Lung (tissue), 12 donors: Measurements from ENCODE around the gene PLCB4. TPM values are rescaled to one million over a fixed set of nuclear protein-coding genes. Genes with fewer than 3 reads are reported as not detected.

ENCODE experiments used
- ATAC-seq: fragments of 200-7000 bp; cut with Tn5 transposase; one replicate; pipeline ENCODE4 v1.9.1; 2020; ENCODE audit warnings: moderate number of reproducible peaks; ENCODE audit not compliant: insufficient read depth, low FRiP score
- DNase-seq, 3 donors: peaks; one replicate each; pipeline ENCODE4 v3.0.0-alpha.2; 2013 to 2017
- H3K27ac ChIP-seq, 2 donors: one replicate each; pipeline ENCODE4 v1.5.1; 2013; ENCODE audit warnings: mild to moderate bottlenecking in 2 of 2, moderate library complexity in 2 of 2, control low read depth in 1 of 2, inconsistent platforms in 1 of 2, low read depth in 1 of 2, low read length in 1 of 2
- H3K27me3 ChIP-seq, 3 donors: one replicate each; pipeline ENCODE4 v1.5.1; 2013; ENCODE audit warnings: low read length in 2 of 3; ENCODE audit not compliant: control insufficient read depth in 3 of 3, insufficient read depth in 3 of 3
- H3K36me3 ChIP-seq, 4 donors: one replicate each; pipeline ENCODE4 v1.5.1; 2013; ENCODE audit warnings: low read length in 4 of 4, mild to moderate bottlenecking in 1 of 4, moderate library complexity in 1 of 4; ENCODE audit not compliant: control insufficient read depth in 4 of 4, insufficient read depth in 4 of 4
- H3K4me1 ChIP-seq, 5 donors: one replicate each; pipeline ENCODE4 v1.5.1; 2013; ENCODE audit warnings: low read length in 5 of 5, mild to moderate bottlenecking in 2 of 5, moderate library complexity in 1 of 5; ENCODE audit not compliant: control insufficient read depth in 5 of 5, insufficient read depth in 5 of 5
- H3K4me3 ChIP-seq: one replicate; pipeline ENCODE4 v1.5.1; 2013; ENCODE audit warnings: mild to moderate bottlenecking, control low read depth, moderate library complexity
- H3K9ac ChIP-seq, 2 donors: one replicate each; pipeline ENCODE4 v1.5.1; 2013; ENCODE audit warnings: low read length in 2 of 2, control low read depth in 1 of 2; ENCODE audit not compliant: insufficient read depth in 1 of 2
- H3K9me3 ChIP-seq, 4 donors: one replicate each; pipeline ENCODE4 v1.5.1; 2013; ENCODE audit warnings: low read length in 3 of 4, mild to moderate bottlenecking in 1 of 4, moderate library complexity in 1 of 4; ENCODE audit not compliant: control insufficient read depth in 4 of 4, insufficient read depth in 3 of 4
- CTCF ChIP-seq: IDR thresholded peaks from 2 replicates; pipeline ENCODE4 v1.5.1; 2012; ENCODE audit warnings: mild to moderate bottlenecking; ENCODE audit errors: control extremely low read depth, extremely low read depth
- WGBS, 2 donors: extraction: QIAGEN DNeasy Blood & Tissue Kit; methylation state at CpG; one replicate each; pipeline ENCODE4 v1.1.7; 2013; 5-methylcytosine and 5-hydroxymethylcytosine counted together
- polyA plus RNA-seq, 2 donors: library from polyadenylated mRNA; stranded (reverse); fragments of 200-250 nt; gene quantifications; one replicate each; pipeline ENCODE4 v1.2.1, GENCODE V29; 2013
- total RNA-seq, 2 donors: library from RNA; depleted of rRNA in 1 of 2; stranded (reverse); fragments of >200 nt in 1 of 2; gene quantifications; one replicate each; pipeline ENCODE4 v1.2.1, GENCODE V29; 2014 to 2021
- donor health status: control.
- donor health status: control.
- donor health status: Bipolar disorder and iron deficiency.
- donor health status: healthy.
- donor health status: DM: yes; HTN: yes; CAD: no.

Gene PLCB4
- total and polyA plus RNA-seq, 4 donors: 2.1 to 18.6 (median 5.6) TPM

GRCh38 chr20:9360431-9360830, 291.5 kb downstream of the PLCB4 start:
- H3K9ac ChIP-seq: no peak overlapping the region
- no peak for TF ChIP-seq CTCF
- peaks cover 0 to 6% (median 5%) of the 10 kb centered on the region in 5 donors for H3K4me1 ChIP-seq
- no peak for ATAC-seq
- H3K4me3 ChIP-seq: no peak overlapping the region
- H3K36me3 ChIP-seq: peaks cover 0 to 3% (median 1%) of the 10 kb centered on the region in 4 donors
- no peaks in the 10 kb centered on the region for H3K27me3 ChIP-seq
- no peak for DNase-seq
- WGBS, 2 donors: 90 to 94% methylated on average over 1 of the region's 1 CpG
- H3K9me3 ChIP-seq: peaks cover 0 to 1% (median 0%) of the 10 kb centered on the region in 4 donors
- no peak overlapping the region for H3K27ac ChIP-seq

DNA sequence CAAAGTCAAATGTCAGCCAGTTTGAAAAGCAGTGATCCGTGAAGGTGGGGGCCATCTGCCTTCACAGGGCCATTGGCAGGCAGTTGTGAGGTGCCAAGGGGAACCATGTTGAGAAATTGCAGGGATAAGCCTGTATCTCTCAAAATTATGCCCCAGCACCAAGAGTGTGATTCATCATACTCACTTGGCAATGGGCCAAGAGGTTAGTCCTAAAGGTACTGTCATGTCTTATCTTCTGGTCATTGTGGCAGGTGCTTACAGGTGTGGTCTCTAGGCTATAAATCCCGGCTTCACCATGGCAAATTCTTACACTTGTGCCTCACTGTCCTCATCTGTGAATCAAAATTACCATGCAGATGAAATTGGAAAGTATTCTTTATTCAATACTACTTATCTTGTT, 294.8 kb downstream of the PLCB4 start:
- H3K27me3 ChIP-seq: no peaks in the 10 kb centered on the region
- peaks cover 0 to 1% (median 0%) of the 10 kb centered on the region in 4 donors for H3K9me3 ChIP-seq
- peaks cover 4 to 28% (median 6%) of the 10 kb centered on the region in 5 donors for H3K4me1 ChIP-seq
- H3K9ac ChIP-seq: no peak overlapping the region
- TF ChIP-seq CTCF: no peak
- DNase-seq (no peak), ATAC-seq (no peak)
- no peak overlapping the region for H3K27ac ChIP-seq
- H3K36me3 ChIP-seq: peaks cover 0 to 8% (median 2%) of the 10 kb centered on the region in 4 donors
- no peak overlapping the region for H3K4me3 ChIP-seq
- 91 to 94% methylated on average over 2 of the region's 2 CpGs for WGBS, 2 donors

- Histone ChIP-seq H3K4me3 (no peak overlapping the region), H3K27me3 (no peaks in the 10 kb centered on the region), H3K36me3 (peaks cover 0 to 8% (median 2%) of the 10 kb centered on the region in 4 donors), H3K9me3 (peaks cover 0 to 2% (median 0%) of the 10 kb centered on the region in 4 donors), H3K4me1 (peaks cover 0 to 27% (median 4%) of the 10 kb centered on the region in 5 donors), H3K27ac (no peak overlapping the region), H3K9ac (no peak overlapping the region)
- no peak for TF ChIP-seq CTCF
- ATAC-seq (no peak), DNase-seq (peak in 1 of 3 donors; percentile 57)
Measured at GRCh38 chr20:9367328-9367727, 298.4 kb downstream of the PLCB4 start.

- ATAC-seq: no peak
- Histone ChIP-seq H3K27me3 (no peaks in the 10 kb centered on the region), H3K27ac (no peak overlapping the region)
Measured at GRCh38 chr20:9367746-9368145, 298.9 kb downstream of the PLCB4 start.

More at GRCh38 chr20:9367746-9368145, 298.9 kb downstream of the PLCB4 start:
- no peak for TF ChIP-seq CTCF
- 42 to 66% methylated on average over 2 of the region's 2 CpGs for WGBS, 2 donors
- no peak overlapping the region for H3K4me3 ChIP-seq
- H3K9ac ChIP-seq: no peak overlapping the region
- H3K4me1 ChIP-seq: peaks cover 0 to 27% (median 4%) of the 10 kb centered on the region in 5 donors
- peaks cover 0 to 2% (median 0%) of the 10 kb centered on the region in 4 donors for H3K9me3 ChIP-seq
- H3K36me3 ChIP-seq: peaks cover 0 to 8% (median 2%) of the 10 kb centered on the region in 4 donors
- DNase-seq: peak; percentile 31 to 88 (median 86)
